SU-DHL-6 (cell line): ENCODE measurements around the gene SBF1.

ENCODE experiments used
- H2AFZ ChIP-seq: fragments of 200-600 bp; sonication (generic); 2 replicates; pipeline ENCODE4 v1.6.1; 2014; ENCODE audit warnings: low read depth, mild to moderate bottlenecking, moderate library complexity, mixed read lengths, antibody characterized with exemption, low read length; ENCODE audit not compliant: severe bottlenecking
- H3F3A ChIP-seq: fragments of 200-600 bp; shearing (Covaris generic); 2 replicates; pipeline ENCODE4 v1.6.0; 2016; ENCODE audit warnings: antibody characterized with exemption, mild to moderate bottlenecking; ENCODE audit not compliant: insufficient read depth
- H3K27ac ChIP-seq: fragments of 200-600 bp; sonication (generic); 2 replicates; pipeline ENCODE4 v1.5.1; 2016; ENCODE audit warnings: low read depth, mild to moderate bottlenecking, low read length, moderate library complexity, mixed read lengths
- H3K27me3 ChIP-seq: fragments of 200-600 bp; sonication (generic), shearing (Covaris generic); 2 replicates; pipeline ENCODE4 v1.6.0; 2014; ENCODE audit warnings: mild to moderate bottlenecking, low read length
- H3K36me3 ChIP-seq: fragments of 200-600 bp; sonication (generic); 2 replicates; pipeline ENCODE4 v1.6.1; 2014; ENCODE audit warnings: mild to moderate bottlenecking, low read length, mixed read lengths
- H3K4me2 ChIP-seq: fragments of 300-600, 200-600 bp; shearing (Covaris generic), sonication (generic); 2 replicates; pipeline ENCODE4 v1.6.0; 2014; ENCODE audit warnings: low read length, low read depth, mild to moderate bottlenecking; ENCODE audit not compliant: poor library complexity, severe bottlenecking
- H3K4me3 ChIP-seq: fragments of 200-600 bp; sonication (generic); 2 replicates; pipeline ENCODE4 v1.5.1; 2014; ENCODE audit warnings: antibody characterized with exemption, low read length, mild to moderate bottlenecking, mixed read lengths; ENCODE audit not compliant: insufficient read depth, poor library complexity, severe bottlenecking
- H3K79me2 ChIP-seq: fragments of 200-600 bp; sonication (generic); 2 replicates; pipeline ENCODE4 v1.6.1; 2014; ENCODE audit warnings: mild to moderate bottlenecking, low read length, moderate library complexity; ENCODE audit not compliant: insufficient read depth
- H3K9ac ChIP-seq: fragments of 200-600 bp; sonication (generic); 2 replicates; pipeline ENCODE4 v1.7.0; 2014; ENCODE audit warnings: mild to moderate bottlenecking, low read length
- H3K9me2 ChIP-seq: fragments of 200-600 bp; sonication (generic); replicated peaks from 2 replicates; pipeline ENCODE4 v1.6.1; 2014; ENCODE audit warnings: low read length; ENCODE audit not compliant: insufficient read depth
- H3K9me3 ChIP-seq: fragments of 200-600 bp; sonication (generic); 2 replicates; pipeline ENCODE4 v1.6.1; 2014; ENCODE audit warnings: low read length, mixed read lengths; ENCODE audit not compliant: insufficient read depth
- H4K20me1 ChIP-seq: fragments of 200-600 bp; sonication (generic); 2 replicates; pipeline ENCODE4 v1.6.1; 2014; ENCODE audit warnings: low read depth, mild to moderate bottlenecking, antibody characterized with exemption, low read length, moderate library complexity, mixed read lengths
- EZH2phosphoT487 ChIP-seq: fragments of 200-600 bp; sonication (generic), shearing (Covaris generic); conservative IDR thresholded peaks from 2 replicates; pipeline ENCODE4 v1.6.1; 2018; ENCODE audit warnings: mild to moderate bottlenecking, antibody characterized with exemption, low read length, moderate library complexity, mixed read lengths
- TF ChIP-seq, protein P1 (sequence below): fragments of 200-600 bp; sonication (generic); IDR thresholded peaks from one replicate; pipeline ENCODE4 v1.5.1; 2017; ENCODE audit warnings: antibody characterized with exemption, mild to moderate bottlenecking, low read length, moderate library complexity; ENCODE audit not compliant: insufficient read depth, poor library complexity, severe bottlenecking

SBF1 gene

DNA sequence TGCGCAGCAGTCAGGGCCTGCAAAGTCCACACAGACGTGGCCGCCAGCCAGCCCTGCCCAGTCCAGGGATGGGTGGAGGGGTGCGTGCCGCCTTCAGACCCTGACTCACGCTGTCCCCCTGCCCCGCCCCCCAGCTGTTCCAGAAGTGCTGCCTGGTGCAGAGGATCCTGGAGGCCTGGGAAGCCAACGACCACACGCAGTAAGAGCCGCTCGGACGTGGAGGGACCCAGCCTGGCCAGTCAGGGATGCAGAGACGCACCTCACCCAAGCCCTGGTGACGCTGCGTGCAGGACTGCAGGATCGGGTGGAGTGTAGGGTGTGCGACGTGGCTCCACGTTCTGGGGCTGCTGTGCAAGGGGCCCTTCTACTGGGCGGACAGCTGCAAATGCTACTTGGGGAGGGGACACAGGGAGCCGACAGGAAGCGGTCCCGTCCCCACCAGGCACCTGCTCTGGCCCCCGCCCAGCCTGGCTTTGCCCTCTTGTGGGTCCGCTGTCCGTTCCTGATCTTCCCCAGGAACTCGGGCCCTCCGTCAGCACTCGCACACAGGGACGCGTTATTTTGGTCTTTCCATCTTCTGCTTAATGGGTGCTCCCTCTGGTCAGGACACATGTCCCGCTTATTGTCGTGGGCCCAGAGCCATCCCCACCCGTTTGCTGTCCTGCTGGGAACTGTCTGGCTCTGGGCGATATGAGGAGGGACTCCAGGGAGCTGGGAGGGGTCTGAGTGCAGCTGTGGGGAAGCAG lies 42.5 kb downstream of the SBF1 start:
- H3K9me3 ChIP-seq: no peaks in the 10 kb centered on the region
- no peaks in the 10 kb centered on the region for H3K79me2 ChIP-seq
- no peak for TF ChIP-seq EZH2phosphoT487
- TF ChIP-seq, protein P1, sequence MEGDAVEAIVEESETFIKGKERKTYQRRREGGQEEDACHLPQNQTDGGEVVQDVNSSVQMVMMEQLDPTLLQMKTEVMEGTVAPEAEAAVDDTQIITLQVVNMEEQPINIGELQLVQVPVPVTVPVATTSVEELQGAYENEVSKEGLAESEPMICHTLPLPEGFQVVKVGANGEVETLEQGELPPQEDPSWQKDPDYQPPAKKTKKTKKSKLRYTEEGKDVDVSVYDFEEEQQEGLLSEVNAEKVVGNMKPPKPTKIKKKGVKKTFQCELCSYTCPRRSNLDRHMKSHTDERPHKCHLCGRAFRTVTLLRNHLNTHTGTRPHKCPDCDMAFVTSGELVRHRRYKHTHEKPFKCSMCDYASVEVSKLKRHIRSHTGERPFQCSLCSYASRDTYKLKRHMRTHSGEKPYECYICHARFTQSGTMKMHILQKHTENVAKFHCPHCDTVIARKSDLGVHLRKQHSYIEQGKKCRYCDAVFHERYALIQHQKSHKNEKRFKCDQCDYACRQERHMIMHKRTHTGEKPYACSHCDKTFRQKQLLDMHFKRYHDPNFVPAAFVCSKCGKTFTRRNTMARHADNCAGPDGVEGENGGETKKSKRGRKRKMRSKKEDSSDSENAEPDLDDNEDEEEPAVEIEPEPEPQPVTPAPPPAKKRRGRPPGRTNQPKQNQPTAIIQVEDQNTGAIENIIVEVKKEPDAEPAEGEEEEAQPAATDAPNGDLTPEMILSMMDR: no peak
- no peaks in the 10 kb centered on the region for H4K20me1 ChIP-seq
- no peak overlapping the region for H3K27ac ChIP-seq
- no peaks in the 10 kb centered on the region for H3K27me3 ChIP-seq
- H3K4me3 ChIP-seq: no peak overlapping the region
- H3K4me2 ChIP-seq: no peak overlapping the region
- no peaks in the 10 kb centered on the region for H3F3A ChIP-seq
- H2AFZ ChIP-seq: no peak overlapping the region
- H3K9ac ChIP-seq: no peak overlapping the region
- H3K9me2 ChIP-seq: no peaks in the 10 kb centered on the region
- H3K36me3 ChIP-seq: peaks cover 12% of the 10 kb centered on the region; the same call in 1 of the 2 replicates

DNA sequence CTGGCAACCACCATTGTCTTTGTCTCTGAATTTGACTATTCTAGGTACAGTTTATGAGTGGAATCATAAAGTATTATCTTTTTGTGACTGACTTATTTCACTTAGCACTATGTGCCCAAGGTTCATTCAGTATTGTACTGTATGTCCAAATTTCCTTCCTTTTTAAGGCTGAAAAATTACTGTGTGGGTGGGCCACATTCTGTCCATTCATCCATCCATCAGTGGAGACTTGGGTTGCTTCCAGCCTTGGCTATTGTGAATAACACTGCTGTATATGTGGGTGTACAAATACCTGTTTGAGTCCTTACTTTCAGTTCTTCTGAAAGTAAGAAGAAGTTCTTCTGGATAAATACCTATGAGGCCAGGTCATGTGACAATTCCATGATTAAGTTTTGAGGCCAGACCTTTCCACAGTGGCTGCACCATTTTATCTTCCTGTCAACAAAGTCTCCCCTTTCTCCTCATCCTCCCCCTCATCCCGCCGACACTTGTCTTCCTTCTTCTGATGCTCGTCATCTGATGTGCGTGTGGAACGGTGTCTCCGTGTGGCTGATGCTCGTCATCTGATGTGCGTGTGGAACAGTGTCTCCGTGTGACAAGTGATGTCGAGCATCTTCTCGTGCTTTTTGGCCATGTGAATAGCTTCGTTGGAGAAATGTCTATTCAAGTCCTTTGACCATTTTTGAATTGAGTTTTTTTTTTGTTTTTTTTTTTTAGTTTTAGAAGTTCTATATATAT lies 49.5 kb downstream of the SBF1 start:
- Histone ChIP-seq H3K9me3 (no peaks in the 10 kb centered on the region), H3K4me2 (no peak overlapping the region), H3K79me2 (no peaks in the 10 kb centered on the region), H4K20me1 (no peaks in the 10 kb centered on the region), H3F3A (no peaks in the 10 kb centered on the region), H3K36me3 (peaks cover 21% of the 10 kb centered on the region; the same call in 1 of the 2 replicates), H3K9me2 (no peaks in the 10 kb centered on the region), H2AFZ (no peak overlapping the region), H3K27ac (no peak overlapping the region), H3K9ac (no peak overlapping the region), H3K27me3 (no peaks in the 10 kb centered on the region), H3K4me3 (no peak overlapping the region)
- no peak for TF ChIP-seq EZH2phosphoT487
- TF ChIP-seq, protein P1: no peak

GRCh38 chr22:50423956-50424355 lies 50.9 kb downstream of the SBF1 start:
- H4K20me1 ChIP-seq: no peaks in the 10 kb centered on the region
- no peaks in the 10 kb centered on the region for H3K27me3 ChIP-seq
- no peaks in the 10 kb centered on the region for H3F3A ChIP-seq
- H3K9me3 ChIP-seq: no peaks in the 10 kb centered on the region
- H3K79me2 ChIP-seq: no peaks in the 10 kb centered on the region
- no peak overlapping the region for H3K4me2 ChIP-seq
- no peak overlapping the region for H3K9ac ChIP-seq
- TF ChIP-seq EZH2phosphoT487: no peak
- TF ChIP-seq, protein P1: no peak
- H3K9me2 ChIP-seq: no peaks in the 10 kb centered on the region
- H2AFZ ChIP-seq: no peak overlapping the region
- no peak overlapping the region for H3K4me3 ChIP-seq
- H3K27ac ChIP-seq: no peak overlapping the region
- H3K36me3 ChIP-seq: peaks cover 16% of the 10 kb centered on the region; the same call in 1 of the 2 replicates
